Spleen (tissue), 11 donors: Measurements from ENCODE around the gene ELOVL4. TPM values are rescaled to one million over a fixed set of nuclear protein-coding genes. Genes with fewer than 3 reads are reported as not detected.

Source experiments
- DNase-seq: peaks from one replicate; pipeline ENCODE4 v3.0.0-alpha.2; 2020
- H3K27ac ChIP-seq, 8 donors: fragments of 200-600 bp; sonication (generic) in 7 of 8; 1 replicate in 4 of 8; 2 replicates in 4 of 8; pipeline versions ENCODE4 v1.5.0 to v1.8.0; 2016 to 2021; ENCODE audit warnings: inconsistent platforms in 4 of 8, mild to moderate bottlenecking in 4 of 8, moderate library complexity in 1 of 8
- H3K27me3 ChIP-seq, 7 donors: fragments of 200-600 bp; sonication (generic) in 6 of 7; replicated peaks in 1 of 7; 1 replicate in 4 of 7; 2 replicates in 3 of 7; pipeline versions ENCODE4 v1.5.0 to v1.8.0; 2016 to 2021; ENCODE audit warnings: inconsistent platforms in 3 of 7, mild to moderate bottlenecking in 1 of 7
- H3K36me3 ChIP-seq, 6 donors: fragments of 200-600 bp; sonication (generic) in 5 of 6; 1 replicate in 4 of 6; 2 replicates in 2 of 6; pipeline versions ENCODE4 v1.5.0 to v1.8.0; 2016 to 2021; ENCODE audit warnings: inconsistent platforms in 2 of 6
- H3K4me1 ChIP-seq, 6 donors: fragments of 200-600 bp; sonication (generic) in 5 of 6; 1 replicate in 3 of 6; 2 replicates in 3 of 6; pipeline versions ENCODE4 v1.5.0 to v1.8.0; 2016 to 2021; ENCODE audit warnings: inconsistent platforms in 3 of 6
- H3K4me3 ChIP-seq, 8 donors: fragments of 200-600 bp; sonication (generic) in 7 of 8; 1 replicate in 4 of 8; 2 replicates in 4 of 8; pipeline versions ENCODE4 v1.5.0 to v1.8.0; 2016 to 2021; ENCODE audit warnings: inconsistent platforms in 4 of 8, mild to moderate bottlenecking in 4 of 8, moderate library complexity in 2 of 8
- H3K9me3 ChIP-seq, 8 donors: fragments of 200-600 bp; sonication (generic) in 7 of 8; 1 replicate in 4 of 8; 2 replicates in 4 of 8; pipeline versions ENCODE4 v1.5.0 to v1.8.0; 2016 to 2021; ENCODE audit warnings: inconsistent platforms in 4 of 8
- CTCF ChIP-seq, 11 experiments: fragments of 200-600 bp in 7 of 11; fragments of 450-650 bp in 4 of 11; sonication (generic) in 4 of 11; IDR thresholded peaks in 8 of 11; conservative IDR thresholded peaks in 3 of 11; 1 replicate in 7 of 11; 2 replicates in 4 of 11; pipeline versions ENCODE4 v1.4.0 to v1.8.0; 2016 to 2021; ENCODE audit warnings: antibody characterized with exemption in 11 of 11, inconsistent platforms in 4 of 11, mild to moderate bottlenecking in 1 of 11
- POLR2A ChIP-seq, 3 donors: fragments of 450-650 bp; IDR thresholded peaks; one replicate each; pipeline ENCODE4 v1.5.1; 2017; ENCODE audit warnings: antibody characterized with exemption in 3 of 3, mild to moderate bottlenecking in 1 of 3
- POLR2AphosphoS5 ChIP-seq, 3 donors: sonication (generic); formaldehyde crosslinking; IDR thresholded peaks; one replicate each; pipeline ENCODE4 v1.5.1; 2017; ENCODE audit warnings: antibody characterized with exemption in 3 of 3
- WGBS, 5 donors: extraction: QIAGEN DNeasy Blood & Tissue Kit in 3 of 5; methylation state at CpG; one replicate each; pipeline versions ENCODE4 v1.1.5 to v1.1.7; 2013 to 2018; 5-methylcytosine and 5-hydroxymethylcytosine counted together
- intact Hi-C: fragments of 100-400 bp; cut with DNase I; formaldehyde crosslinking; loops from one replicate; pipeline ENCODE4 v1.15.0; 2023; ENCODE audit warnings: low total_unique reads
- polyA plus RNA-seq, 3 donors: library from polyadenylated mRNA; stranded (reverse); fragments of 200-250 nt; gene quantifications; one replicate each; pipeline ENCODE4 v1.2.1, GENCODE V29; 2013
- total RNA-seq, 7 donors: library from RNA; depleted of rRNA in 3 of 7; stranded (reverse); fragments of >200 nt in 3 of 7; fragmentation: NEBNext Ultra II Directional in 4 of 7; extraction: Animal tissue kit (Norgen Biotek cat#: 25700) in 4 of 7; gene quantifications; one replicate each; pipeline versions ENCODE4 v1.1.0 to v1.2.1, GENCODE V29; 2016 to 2021
- donor health status: healthy with polysubstance abuse.
- donor health status: DM: no; HTN: no; CAD: no; lungs with moderate emphysema.
- donor health status: DM: no; HTN: no; CAD: no.
- donor health status: Bipolar disorder and iron deficiency.
- donor health status: healthy.
- donor health status: DM: no; HTN: no; CAD: no.
- donor health status: DM: yes; HTN: yes; CAD: no.

Gene ELOVL4
- total and polyA plus RNA-seq, 10 donors = 0.17 to 0.77 (median 0.25) TPM

GRCh38 chr6:79941489-79942151 is 5.7 kb downstream of the ELOVL4 start:
- H3K36me3 ChIP-seq = no peaks in the 10 kb centered on the region
- H3K4me3 ChIP-seq = no peak overlapping the region
- no peak for DNase-seq
- no peak for TF ChIP-seq POLR2AphosphoS5 (IDR thresholded peaks at IDR 0.05)
- H3K27me3 ChIP-seq = peaks cover 0 to 44% (median 26%) of the 10 kb centered on the region in 7 donors
- intact Hi-C loops = no loop called here
- no peak overlapping the region for H3K27ac ChIP-seq
- H3K4me1 ChIP-seq = peaks cover 2 to 9% (median 7%) of the 10 kb centered on the region in 6 donors
- H3K9me3 ChIP-seq = no peaks in the 10 kb centered on the region
- WGBS, 5 donors = 67 to 73% (median 71%) methylated on average over 5 of the region's 5 CpGs

GRCh38 chr6:79928478-79928998 is 18.8 kb downstream of the ELOVL4 start:
- DNase-seq = no peak
- 62 to 84% (median 73%) methylated on average over 1 of the region's 1 CpG for WGBS, 5 donors
- H3K36me3 ChIP-seq = no peaks in the 10 kb centered on the region
- no peaks in the 10 kb centered on the region for H3K27me3 ChIP-seq
- TF ChIP-seq POLR2AphosphoS5 (IDR thresholded peaks at IDR 0.05) = no peak
- no peak for TF ChIP-seq POLR2A (IDR thresholded peaks at IDR 0.05)
- TF ChIP-seq CTCF (IDR thresholded peaks at IDR 0.05 in 8 of 11, conservative IDR thresholded peaks at IDR 0.05 in 3 of 11) = no peak
- H3K27ac ChIP-seq = no peak overlapping the region
- no peak overlapping the region for H3K4me3 ChIP-seq
- intact Hi-C loops = no loop called here
- H3K4me1 ChIP-seq = no peaks in the 10 kb centered on the region
- no peaks in the 10 kb centered on the region for H3K9me3 ChIP-seq

GRCh38 chr6:79927758-79928157 is 19.6 kb downstream of the ELOVL4 start:
- Histone ChIP-seq H3K27ac (no peak overlapping the region), H3K9me3 (no peaks in the 10 kb centered on the region), H3K4me3 (no peak overlapping the region), H3K4me1 (no peaks in the 10 kb centered on the region), H3K36me3 (no peaks in the 10 kb centered on the region), H3K27me3 (no peaks in the 10 kb centered on the region)
- no peak for DNase-seq
- intact Hi-C loops = no loop called here
- TF ChIP-seq POLR2AphosphoS5 (IDR thresholded peaks at IDR 0.05) (no peak), CTCF (IDR thresholded peaks at IDR 0.05 in 8 of 11, conservative IDR thresholded peaks at IDR 0.05 in 3 of 11) (no peak), POLR2A (IDR thresholded peaks at IDR 0.05) (no peak)
- 36 to 55% (median 45%) methylated on average over 3 of the region's 3 CpGs for WGBS, 5 donors

- Histone ChIP-seq H3K27ac (no peak overlapping the region), H3K4me3 (no peak overlapping the region), H3K36me3 (no peaks in the 10 kb centered on the region), H3K4me1 (no peaks in the 10 kb centered on the region), H3K27me3 (no peaks in the 10 kb centered on the region), H3K9me3 (no peaks in the 10 kb centered on the region)
- WGBS, 5 donors = 78 to 92% (median 86%) methylated on average over 2 of the region's 2 CpGs
- no peak for DNase-seq
- intact Hi-C loops = no loop called here
- TF ChIP-seq POLR2AphosphoS5 (IDR thresholded peaks at IDR 0.05) = no peak
- TF ChIP-seq CTCF (IDR thresholded peaks at IDR 0.05 in 8 of 11, conservative IDR thresholded peaks at IDR 0.05 in 3 of 11) = no peak
- no peak for TF ChIP-seq POLR2A (IDR thresholded peaks at IDR 0.05)
These were observed 24.1 kb downstream of the ELOVL4 start for GRCh38 chr6:79923270-79923669.
